Activated B cell treated with CpG ODN at 0.5 μM for 24 hours (primary cell): Measurements from ENCODE around the gene ZFR2. TPM values are rescaled to one million over a fixed set of nuclear protein-coding genes. Genes with fewer than 3 reads are reported as not detected.
A peak's percentile ranks its signal among the peaks of the same experiment; 100 is the strongest.

Experiments
- ATAC-seq: fragments of 200-7000 bp; cut with Tn5 transposase; one replicate; pipeline ENCODE4 v1.10.0; 2021; ENCODE audit warnings: low read depth, mild to moderate bottlenecking, moderate library complexity
- CTCF ChIA-PET: fragments of 350-600 bp; sonication (Branson Sonifier 250); formaldehyde crosslinking; loops from one replicate; lab custom pipeline; 2021; ENCODE audit warnings: antibody characterized with exemption; lab: Charles Lee
- POLR2A ChIA-PET: fragments of 350-600 bp; sonication (Branson Sonifier 250); formaldehyde crosslinking; loops from one replicate; lab custom pipeline; 2021; ENCODE audit warnings: antibody characterized with exemption; lab: Charles Lee
- DNase-seq: peaks from one replicate; pipeline ENCODE4 v3.0.0; 2022
- H3K27ac Mint-ChIP-seq: one replicate; pipeline ENCODE4 v1.8.0; 2020; ENCODE audit warnings: mixed read lengths
- H3K27me3 Mint-ChIP-seq: one replicate; pipeline ENCODE4 v1.8.0; 2021; ENCODE audit warnings: mixed read lengths
- H3K36me3 Mint-ChIP-seq: one replicate; pipeline ENCODE4 v1.8.0; 2021; ENCODE audit warnings: low read depth, mixed read lengths
- H3K4me1 Mint-ChIP-seq: one replicate; pipeline ENCODE4 v1.8.0; 2021; ENCODE audit warnings: mixed read lengths
- H3K4me3 Mint-ChIP-seq: one replicate; pipeline ENCODE4 v1.8.0; 2020; ENCODE audit warnings: mild to moderate bottlenecking, mixed read lengths
- H3K9me3 Mint-ChIP-seq: one replicate; pipeline ENCODE4 v1.8.0; 2020; ENCODE audit warnings: mixed read lengths
- CTCF ChIP-seq: fragments of 200-600 bp; IDR thresholded peaks from one replicate; pipeline ENCODE4 v1.8.0; 2022; ENCODE audit warnings: antibody characterized with exemption, mild to moderate bottlenecking
- intact Hi-C: fragments of 100-400 bp; cut with micrococcal nuclease; formaldehyde crosslinking; loops from one replicate; pipeline ENCODE4 v1.15.1; 2024
- total RNA-seq: library from RNA; stranded (reverse); gene quantifications from 2 replicates; pipeline ENCODE4 v1.2.3, GENCODE V29; 2022

Gene ZFR2
- total RNA-seq, 1 donor from 2014 or later, result 0.31 TPM

- Mint-ChIP-seq H3K9me3 (no peaks in the 10 kb centered on the region), H3K4me1 (peaks cover 15% of the 10 kb centered on the region), H3K4me3 (no peak overlapping the region), H3K27ac (peak overlapping the region; percentile 16), H3K36me3 (no peaks in the 10 kb centered on the region), H3K27me3 (no peaks in the 10 kb centered on the region)
- ATAC-seq, result peak; percentile 93
- POLR2A ChIA-PET, result interaction anchor here (0.6 to 3.5 kb wide), 5 partner anchors 10 to 90 kb away, joined by 3 to 37 read pairs (median 4); partner anchors contain the start of genes APBA3 and MRPL54
- peak; percentile 66 for TF ChIP-seq CTCF
- intact Hi-C loops, result loop anchor here (1.0 to 10.0 kb wide), 5 partner anchors 12 to 156 kb away; partner anchors contain the start of genes APBA3, PIP5K1C and TJP3
- CTCF ChIA-PET, result interaction anchor here (0.6 to 2.7 kb wide), 6 partner anchors 10 to 63 kb away, joined by 3 to 27 read pairs (median 4); partner anchors contain the start of genes APBA3, MATK and MRPL54
- peak; percentile 83 for DNase-seq
These were observed 46.9 kb downstream of the ZFR2 start for GRCh38 chr19:3821857-3822364.

GRCh38 chr19:3821156-3821555, 47.7 kb downstream of the ZFR2 start:
- ChIA-PET POLR2A (interaction anchor here (2.8 to 3.5 kb wide), 2 partner anchors 10 to 59 kb away, joined by 14 to 37 read pairs; partner anchors contain the start of genes APBA3 and MRPL54), CTCF (interaction anchor here (1.2 to 2.7 kb wide), 3 partner anchors 9 to 62 kb away, joined by 3 to 27 read pairs (median 17); partner anchors contain the start of genes APBA3 and MRPL54)
- ATAC-seq, result no peak
- no peak for TF ChIP-seq CTCF
- intact Hi-C loops, result loop anchor here (10.0 kb wide), 1 partner anchor 116 kb away; the partner anchor contains the start of genes PIP5K1C and TJP3
- no peak for DNase-seq
- H3K27ac Mint-ChIP-seq, result no peak overlapping the region
- H3K4me3 Mint-ChIP-seq, result no peak overlapping the region
- no peaks in the 10 kb centered on the region for H3K27me3 Mint-ChIP-seq
- H3K36me3 Mint-ChIP-seq, result no peaks in the 10 kb centered on the region
- H3K4me1 Mint-ChIP-seq, result peaks cover 15% of the 10 kb centered on the region
- no peaks in the 10 kb centered on the region for H3K9me3 Mint-ChIP-seq

- H3K4me1 Mint-ChIP-seq, result peaks cover 15% of the 10 kb centered on the region
- POLR2A ChIA-PET, result interaction anchor here (3.5 kb wide), 1 partner anchor 58 kb away, joined by 37 read pairs; the partner anchor contains the start of genes APBA3 and MRPL54
- CTCF ChIA-PET, result no interaction called here
- no peaks in the 10 kb centered on the region for H3K27me3 Mint-ChIP-seq
- ATAC-seq (no peak), DNase-seq (no peak)
- H3K36me3 Mint-ChIP-seq, result no peaks in the 10 kb centered on the region
- H3K4me3 Mint-ChIP-seq, result no peak overlapping the region
- TF ChIP-seq CTCF, result no peak
- H3K9me3 Mint-ChIP-seq, result no peaks in the 10 kb centered on the region
- intact Hi-C loops, result loop anchor here (10.0 kb wide), 1 partner anchor 115 kb away; the partner anchor contains the start of genes PIP5K1C and TJP3
- H3K27ac Mint-ChIP-seq, result no peak overlapping the region
These were observed 48.8 kb downstream of the ZFR2 start for GRCh38 chr19:3819989-3820388.

GRCh38 chr19:3818918-3819317, 49.9 kb downstream of the ZFR2 start:
- H3K27me3 Mint-ChIP-seq, result no peaks in the 10 kb centered on the region
- no peak for DNase-seq
- no peak for TF ChIP-seq CTCF
- no peak for ATAC-seq
- H3K4me3 Mint-ChIP-seq, result no peak overlapping the region
- H3K36me3 Mint-ChIP-seq, result no peaks in the 10 kb centered on the region
- no peaks in the 10 kb centered on the region for H3K9me3 Mint-ChIP-seq
- CTCF ChIA-PET, result interaction anchor here (1.3 kb wide), 2 partner anchors 57 to 97 kb away, joined by 3 read pairs; partner anchors contain the start of genes APBA3 and MRPL54
- POLR2A ChIA-PET, result interaction anchor here (0.5 to 2.1 kb wide), 3 partner anchors 9 to 57 kb away, joined by 3 to 16 read pairs (median 5); partner anchors contain the start of genes APBA3 and MRPL54
- no peak overlapping the region for H3K27ac Mint-ChIP-seq
- H3K4me1 Mint-ChIP-seq, result peaks cover 20% of the 10 kb centered on the region
- intact Hi-C loops, result no loop called here

GRCh38 chr19:3818466-3818865, 50.4 kb downstream of the ZFR2 start:
- DNase-seq (no peak), ATAC-seq (no peak)
- intact Hi-C loops, result no loop called here
- Mint-ChIP-seq H3K4me3 (no peak overlapping the region), H3K9me3 (no peaks in the 10 kb centered on the region), H3K36me3 (no peaks in the 10 kb centered on the region), H3K4me1 (peaks cover 24% of the 10 kb centered on the region), H3K27ac (peak overlapping the region; percentile 50), H3K27me3 (no peaks in the 10 kb centered on the region)
- CTCF ChIA-PET, result interaction anchor here (1.3 kb wide), 2 partner anchors 56 to 96 kb away, joined by 3 read pairs; partner anchors contain the start of genes APBA3 and MRPL54
- POLR2A ChIA-PET, result interaction anchor here (0.6 to 2.1 kb wide), 3 partner anchors 36 to 223 kb away, joined by 3 to 16 read pairs (median 4); partner anchors contain the start of genes APBA3 and MRPL54
- TF ChIP-seq CTCF, result no peak
